ENCODE data around the gene TMX1. TPM values are rescaled to one million over a fixed set of nuclear protein-coding genes. Genes with fewer than 3 reads are reported as not detected.

TMX1 gene
- total and polyA plus RNA-seq, 2 of the 8 experiments (the other 6 are each of a cell fraction or from before 2014, with no cell fraction given): 26.6 to 84.0 TPM

DNA sequence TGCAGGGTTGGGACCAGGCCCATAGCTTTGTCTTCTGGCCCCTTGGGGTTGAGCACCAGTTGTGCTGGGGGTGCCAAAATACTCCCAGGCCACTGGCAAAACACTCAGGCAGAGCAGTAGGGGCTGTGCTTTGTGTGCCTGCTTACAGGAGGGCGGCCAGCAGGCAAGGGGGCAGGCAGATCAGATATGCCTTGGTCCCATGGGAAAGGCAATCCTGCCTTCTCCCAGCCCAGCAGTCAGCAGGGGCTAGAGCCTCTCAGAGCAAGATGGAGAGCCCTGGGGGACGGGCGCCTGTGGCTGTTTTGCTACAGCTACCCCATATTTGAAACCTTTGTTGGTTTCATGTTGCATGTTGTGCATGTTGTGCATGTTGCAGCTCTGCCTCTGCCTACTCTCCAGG, 36.2 kb upstream of the TMX1 start (continued):
- TF ChIP-seq TEAD4 (IDR thresholded peaks at IDR 0.05; ENCODE audit: low read depth, low read length) (no peak), KDM5A (IDR thresholded peaks at IDR 0.05; ENCODE audit: low read length) (no peak), ASH2L (IDR thresholded peaks at IDR 0.05; ENCODE audit: low read length) (no peak), SIX5 (IDR thresholded peaks at IDR 0.05; ENCODE audit: low read depth, low read length) (no peak), RFX5 (IDR thresholded peaks at IDR 0.05; ENCODE audit: borderline replicate concordance, low read depth, low read length) (no peak)
- TF ChIP-seq, protein P1, sequence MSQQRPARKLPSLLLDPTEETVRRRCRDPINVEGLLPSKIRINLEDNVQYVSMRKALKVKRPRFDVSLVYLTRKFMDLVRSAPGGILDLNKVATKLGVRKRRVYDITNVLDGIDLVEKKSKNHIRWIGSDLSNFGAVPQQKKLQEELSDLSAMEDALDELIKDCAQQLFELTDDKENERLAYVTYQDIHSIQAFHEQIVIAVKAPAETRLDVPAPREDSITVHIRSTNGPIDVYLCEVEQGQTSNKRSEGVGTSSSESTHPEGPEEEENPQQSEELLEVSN (IDR thresholded peaks at IDR 0.05): no peak

All from H1 (cell line).